Stimulated activated CD8-positive, alpha-beta memory T cell treated with anti-CD3 and anti-CD28 coated beads, Interleukin-12 subunit alpha, Interleukin-12 subunit beta, amount 100 ng/mL, for 4 hours (primary cell): Measurements from ENCODE around the gene KCNG2.

Experiments used
- DNase-seq: peaks from one replicate; pipeline ENCODE4 v3.0.0-alpha.2; 2020; ENCODE audit warnings: low read depth

KCNG2 gene

GRCh38 chr18:79888016-79888415 lies 90.3 kb downstream of the KCNG2 start:
- no peak for DNase-seq

GRCh38 chr18:79889569-79889968 lies 91.8 kb downstream of the KCNG2 start:
- DNase-seq, result no peak

- DNase-seq, result no peak
These were observed 92.9 kb downstream of the KCNG2 start for GRCh38 chr18:79890674-79891073.

- no peak for DNase-seq
These were observed 99.0 kb downstream of the KCNG2 start for GRCh38 chr18:79896738-79897137.

DNA sequence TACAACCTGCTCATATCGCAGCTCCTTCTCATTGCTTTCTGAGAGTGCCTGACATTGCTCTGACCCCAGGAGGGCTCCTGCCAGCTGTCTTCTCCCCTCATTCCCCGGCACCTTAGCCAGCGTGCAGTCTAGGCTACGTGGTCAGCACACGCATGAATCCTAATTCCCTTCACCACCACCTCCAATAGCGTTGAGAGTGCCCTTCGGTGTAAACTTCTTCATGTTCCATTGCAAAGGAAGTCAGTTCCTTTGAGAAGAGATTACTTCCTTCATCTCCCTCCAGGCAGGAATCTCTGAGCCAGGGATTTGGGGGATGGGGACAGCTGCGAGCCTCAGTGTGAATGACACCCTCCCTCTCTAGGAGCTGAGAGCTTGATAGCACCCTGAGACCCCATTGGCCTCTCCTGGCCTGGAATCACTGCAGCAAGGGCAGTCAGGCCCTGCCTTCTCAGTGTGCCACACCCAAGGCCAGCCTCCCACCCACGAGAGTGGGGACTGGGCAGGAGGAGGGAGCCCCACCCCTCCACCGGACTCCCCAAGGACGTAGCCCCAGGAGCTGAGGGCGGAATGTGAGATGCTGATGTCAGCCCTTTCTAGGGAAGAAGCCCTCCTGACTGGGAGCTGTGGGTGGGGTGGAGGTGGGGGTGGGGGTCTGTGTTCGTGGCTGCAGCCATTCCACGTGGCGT lies 100.3 kb downstream of the KCNG2 start:
- DNase-seq, result no peak

DNA sequence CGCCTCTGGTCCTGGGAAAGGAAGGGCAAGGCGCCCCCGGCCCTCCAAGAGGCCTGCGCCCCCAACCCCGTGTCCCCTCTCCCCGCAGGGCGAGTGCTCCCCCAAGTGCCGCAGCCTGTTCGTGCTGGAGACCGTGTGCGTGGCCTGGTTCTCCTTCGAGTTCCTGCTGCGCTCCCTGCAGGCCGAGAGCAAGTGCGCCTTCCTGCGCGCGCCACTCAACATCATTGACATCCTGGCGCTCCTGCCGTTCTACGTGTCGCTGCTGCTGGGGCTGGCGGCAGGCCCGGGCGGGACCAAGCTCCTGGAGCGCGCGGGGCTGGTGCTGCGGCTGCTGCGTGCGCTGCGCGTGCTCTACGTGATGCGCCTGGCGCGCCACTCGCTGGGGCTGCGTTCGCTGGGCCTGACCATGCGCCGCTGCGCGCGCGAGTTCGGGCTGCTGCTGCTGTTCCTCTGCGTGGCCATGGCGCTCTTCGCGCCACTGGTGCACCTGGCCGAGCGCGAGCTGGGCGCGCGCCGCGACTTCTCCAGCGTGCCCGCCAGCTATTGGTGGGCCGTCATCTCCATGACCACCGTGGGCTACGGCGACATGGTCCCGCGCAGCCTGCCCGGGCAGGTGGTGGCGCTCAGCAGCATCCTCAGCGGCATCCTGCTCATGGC lies 101.3 kb downstream of the KCNG2 start:
- no peak for DNase-seq

DNA sequence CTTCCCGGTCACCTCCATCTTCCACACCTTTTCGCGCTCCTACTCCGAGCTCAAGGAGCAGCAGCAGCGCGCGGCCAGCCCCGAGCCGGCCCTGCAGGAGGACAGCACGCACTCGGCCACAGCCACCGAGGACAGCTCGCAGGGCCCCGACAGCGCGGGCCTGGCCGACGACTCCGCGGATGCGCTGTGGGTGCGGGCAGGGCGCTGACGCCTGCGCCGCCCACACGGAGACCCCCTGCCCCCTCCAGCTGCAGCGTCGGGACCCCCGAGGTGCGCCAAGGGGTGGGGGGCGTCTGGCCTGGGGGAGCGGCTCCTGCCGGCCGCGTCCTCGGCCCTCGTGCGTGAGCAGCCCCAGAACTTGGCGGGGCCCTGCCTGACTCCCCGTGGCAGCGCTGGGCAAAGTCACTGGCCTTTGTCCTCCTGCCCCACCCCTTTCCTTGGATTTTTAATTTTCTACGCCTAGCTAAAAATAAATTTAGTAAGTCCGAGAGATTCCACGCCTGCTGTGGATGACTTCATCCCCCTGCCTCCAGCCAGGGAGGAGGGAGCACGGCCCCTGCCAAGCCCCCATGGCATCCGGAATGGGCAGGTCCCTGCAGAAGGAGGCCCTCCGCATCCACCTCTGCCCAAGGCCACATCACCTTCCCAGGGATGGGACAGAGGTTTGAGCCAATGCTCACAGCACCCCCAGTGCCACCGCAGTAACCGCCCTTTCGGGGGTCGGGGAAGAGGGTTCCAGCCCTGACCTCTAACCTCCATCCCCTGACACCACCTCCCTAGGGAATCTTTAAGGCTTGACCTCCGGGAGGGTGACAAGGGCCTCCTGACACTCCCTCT lies 102.1 kb downstream of the KCNG2 start:
- DNase-seq, result no peak

DNA sequence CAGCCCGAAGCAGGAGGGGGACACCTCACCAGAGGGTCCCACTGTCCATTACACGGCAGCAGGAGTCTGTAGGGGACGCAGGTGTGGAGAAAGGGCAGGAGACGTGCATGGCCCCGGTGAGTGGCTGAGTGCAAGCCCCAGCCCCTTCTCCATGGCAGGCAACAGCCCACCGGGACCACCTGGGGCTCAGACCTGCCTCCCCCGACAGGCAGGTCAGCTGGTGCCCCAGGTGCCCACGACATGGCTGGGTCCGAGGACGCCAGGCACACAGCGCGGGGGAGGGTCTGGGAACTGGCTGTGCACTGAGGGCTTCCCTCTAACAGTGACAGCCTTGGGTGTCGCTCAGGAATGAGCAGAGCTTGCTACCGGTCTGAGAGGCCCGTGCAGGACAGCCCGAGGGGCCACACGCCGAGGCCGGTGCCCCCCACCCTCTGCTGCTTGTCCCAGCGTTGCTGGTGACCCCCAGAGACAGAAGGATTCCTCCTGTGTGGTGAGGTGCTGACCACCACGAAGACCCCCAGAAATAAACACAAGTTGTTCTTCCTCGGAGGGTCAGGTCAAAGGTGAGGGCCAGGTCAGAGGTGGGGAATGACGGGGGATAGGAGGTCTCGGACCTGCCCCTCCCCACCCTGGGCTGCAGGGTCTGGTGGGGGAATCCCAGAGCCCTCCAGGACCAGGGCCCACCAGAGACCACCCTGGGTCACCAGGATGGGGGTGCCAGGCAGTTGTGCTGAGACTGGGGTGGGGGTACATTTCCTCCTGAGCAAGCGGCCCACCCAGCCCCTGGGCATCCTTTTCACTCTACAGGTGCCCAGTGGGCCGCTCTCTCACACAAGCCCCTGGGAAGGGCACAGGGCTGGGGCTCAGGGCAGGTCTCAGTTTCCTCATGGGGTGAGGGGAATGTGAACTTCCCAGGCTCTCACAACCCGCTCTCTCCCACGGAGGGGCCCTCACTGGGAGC lies 103.2 kb downstream of the KCNG2 start:
- no peak for DNase-seq

DNA sequence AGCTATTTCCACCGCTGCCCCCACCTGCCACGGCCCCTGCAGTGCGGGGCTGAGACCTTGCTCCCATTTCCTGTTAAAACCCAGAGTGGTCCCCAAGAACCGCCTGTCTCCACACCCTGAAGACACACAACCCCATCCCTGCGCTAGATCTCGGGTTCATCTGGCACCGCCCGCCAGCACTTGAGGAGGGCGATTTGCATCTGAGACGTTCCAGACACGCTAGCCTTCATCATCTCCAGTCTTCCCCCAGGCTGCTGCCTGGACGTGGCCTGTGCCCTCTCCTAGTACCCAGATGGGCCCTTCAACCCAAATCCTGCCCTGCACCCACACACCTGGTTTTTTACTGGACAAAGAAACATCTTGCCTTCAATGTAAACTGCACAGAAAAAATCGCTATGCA lies 103.9 kb downstream of the KCNG2 start:
- DNase-seq, result no peak

GRCh38 chr18:79902075-79902474 lies 104.3 kb downstream of the KCNG2 start:
- DNase-seq, result no peak

- no peak for DNase-seq
These were observed 104.9 kb downstream of the KCNG2 start for GRCh38 chr18:79902640-79903039.

GRCh38 chr18:79903071-79903635 lies 105.4 kb downstream of the KCNG2 start:
- DNase-seq, result no peak

GRCh38 chr18:79903787-79904356 lies 106.1 kb downstream of the KCNG2 start:
- no peak for DNase-seq

DNA sequence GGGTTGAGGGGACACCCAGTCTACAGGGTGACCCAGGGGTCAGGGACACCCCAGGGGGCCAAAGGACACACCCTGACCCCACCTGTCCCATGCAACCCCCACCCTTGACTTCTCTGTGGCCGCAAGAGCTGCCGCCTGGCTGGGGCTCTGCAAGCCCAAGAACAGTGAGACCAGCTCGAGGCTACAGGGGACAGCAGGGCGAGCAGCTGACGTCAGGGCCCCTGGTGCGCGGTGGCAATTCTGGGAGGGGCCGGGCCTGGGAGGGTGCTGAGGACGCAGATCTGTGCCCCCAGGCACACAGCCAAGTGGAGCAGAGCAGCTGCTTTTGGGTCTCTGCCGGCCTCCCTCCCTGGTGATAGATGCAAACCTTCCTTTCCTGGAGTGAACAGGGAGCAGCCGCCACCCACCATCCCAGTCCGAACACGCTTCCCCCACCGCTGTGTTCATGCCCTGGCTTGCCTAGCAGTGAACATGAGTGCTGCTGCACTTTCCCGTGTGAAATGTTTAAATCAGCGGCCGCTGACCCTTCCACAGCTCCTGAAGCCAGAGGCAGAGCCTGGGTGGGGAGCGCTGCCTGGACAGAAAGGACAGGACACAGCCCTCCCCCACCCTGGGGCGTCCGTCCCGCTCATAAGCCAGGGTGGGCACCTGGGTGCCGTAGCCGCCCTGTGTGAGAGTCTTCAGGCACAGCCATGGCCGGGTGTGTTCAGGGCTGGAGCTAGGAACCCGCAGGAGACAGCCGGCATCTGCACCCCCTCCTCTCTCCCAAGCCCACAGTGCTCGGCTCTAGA lies 106.8 kb downstream of the KCNG2 start:
- no peak for DNase-seq

DNA sequence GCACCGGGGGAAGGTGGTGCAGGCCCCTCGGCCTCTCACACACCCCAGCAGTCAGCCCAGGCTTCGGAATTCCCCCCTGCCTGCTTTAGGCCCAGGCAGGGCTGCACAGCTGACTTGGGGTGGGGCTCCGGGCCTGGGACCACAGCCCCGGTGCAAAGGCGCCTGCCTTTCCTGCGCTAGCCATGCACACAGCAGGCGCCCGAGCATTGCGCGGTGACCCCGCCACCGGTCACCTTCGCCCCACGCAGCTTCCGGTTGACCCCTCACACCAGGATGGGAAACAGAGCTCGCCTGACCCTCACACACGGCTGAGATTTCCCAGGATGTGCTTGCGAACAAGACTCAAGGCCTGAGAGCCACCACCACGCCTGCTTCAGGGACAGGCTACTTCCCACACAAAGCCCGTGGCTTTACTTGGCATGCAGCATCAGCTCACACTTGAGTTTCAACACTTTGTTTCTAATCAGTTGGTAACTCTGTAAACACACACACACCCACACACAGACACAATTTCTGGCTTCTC lies 107.7 kb downstream of the KCNG2 start:
- no peak for DNase-seq

GRCh38 chr18:79905993-79906392 lies 108.3 kb downstream of the KCNG2 start:
- no peak for DNase-seq

- no peak for DNase-seq
These were observed 109.0 kb downstream of the KCNG2 start for GRCh38 chr18:79906706-79907105.

GRCh38 chr18:79910563-79911343 lies 113.0 kb downstream of the KCNG2 start:
- DNase-seq, result no peak
